H1 (cell line): Measurements from ENCODE around the gene ACER3. TPM values are rescaled to one million over a fixed set of nuclear protein-coding genes. Genes with fewer than 3 reads are reported as not detected.

Source experiments
- CTCF ChIA-PET: fragments of 300-600 bp; sonication (Branson Sonifier 250); formaldehyde crosslinking; loops from one replicate; lab custom pipeline; 2021; ENCODE audit not compliant: partially characterized antibody; lab: Charles Lee
- POLR2A ChIA-PET: fragments of 300-600 bp; sonication (Branson Sonifier 250); formaldehyde crosslinking; loops from one replicate; lab custom pipeline; 2021; ENCODE audit warnings: inconsistent platforms; ENCODE audit not compliant: partially characterized antibody; lab: Charles Lee
- DNase-seq, 2 experiments: peaks; one replicate each; pipeline versions ENCODE4 v3.0.0 to v3.0.0-alpha.2; 2010 to 2022; ENCODE audit warnings: low spot score in 2 of 2, low read depth in 1 of 2, mixed read lengths in 1 of 2
- FAIRE-seq: peaks from 2 replicates; lab custom pipeline; 2011; peaks lifted over from hg19 to GRCh38; lab: Jason Lieb, UNC
- H2AFZ ChIP-seq: 2 replicates; pipeline ENCODE4 v1.8.1; 2012; ENCODE audit warnings: low read length, inconsistent platforms
- H2AK5ac ChIP-seq: 2 replicates; pipeline ENCODE4 v1.6.1; 2013; ENCODE audit warnings: low read depth, low read length
- H2BK120ac ChIP-seq: replicated peaks from 2 replicates; pipeline ENCODE3; 2013; ENCODE audit warnings: low read depth, low read length, inconsistent platforms
- H2BK12ac ChIP-seq: 2 replicates; pipeline ENCODE4 v1.6.1; 2013; ENCODE audit warnings: low read depth, low read length
- H2BK15ac ChIP-seq: 2 replicates; pipeline ENCODE4 v1.6.1; 2013; ENCODE audit warnings: low read length
- H2BK20ac ChIP-seq: 2 replicates; pipeline ENCODE4 v1.6.1; 2013; ENCODE audit warnings: low read length
- H2BK5ac ChIP-seq: 2 replicates; pipeline ENCODE4 v1.6.1; 2013; ENCODE audit warnings: low read depth, low read length
- H3K14ac ChIP-seq: 2 replicates; pipeline ENCODE4 v1.6.1; 2013; ENCODE audit warnings: inconsistent platforms; ENCODE audit not compliant: insufficient read length
- H3K18ac ChIP-seq: 2 replicates; pipeline ENCODE4 v1.6.1; 2013; ENCODE audit warnings: low read length; ENCODE audit errors: extremely low read depth
- H3K23ac ChIP-seq: 2 replicates; pipeline ENCODE4 v1.6.1; 2013; ENCODE audit warnings: inconsistent platforms; ENCODE audit not compliant: insufficient read length
- H3K23me2 ChIP-seq: 2 replicates; pipeline ENCODE4 v1.6.1; 2013; ENCODE audit warnings: low read depth, low read length
- H3K27ac ChIP-seq: 2 replicates; pipeline ENCODE4 v1.6.1; 2011; ENCODE audit warnings: low read depth, low read length, inconsistent platforms
- H3K27me3 ChIP-seq, 4 experiments: replicated peaks in 1 of 4; 1 replicate in 1 of 4; 2 replicates in 3 of 4; pipeline versions ENCODE4 v1.6.1 to v1.8.1; 2011 to 2013; ENCODE audit warnings: low read length in 3 of 4, mild to moderate bottlenecking in 3 of 4, inconsistent platforms in 2 of 4, mixed read lengths in 2 of 4, moderate library complexity in 1 of 4; ENCODE audit not compliant: control insufficient read depth in 3 of 4, insufficient read depth in 3 of 4; ENCODE audit errors: extremely low read depth in 1 of 4
- H3K36me3 ChIP-seq, 4 experiments: 2 replicates each; pipeline versions ENCODE4 v1.6.1 to v1.8.1; 2011 to 2013; ENCODE audit warnings: mild to moderate bottlenecking in 4 of 4, low read length in 3 of 4, moderate library complexity in 2 of 4, control low read depth in 1 of 4, inconsistent platforms in 1 of 4; ENCODE audit not compliant: insufficient read depth in 4 of 4, control insufficient read depth in 2 of 4
- H3K4ac ChIP-seq: replicated peaks from 2 replicates; pipeline ENCODE3; 2013; ENCODE audit warnings: low read length, low read depth, mixed read lengths, inconsistent platforms; ENCODE audit not compliant: insufficient read length
- H3K4me1 ChIP-seq, 4 experiments: replicated peaks in 1 of 4; 1 replicate in 1 of 4; 2 replicates in 3 of 4; pipeline versions ENCODE4 v1.6.1 to v1.8.1; 2011 to 2013; ENCODE audit warnings: low read length in 3 of 4, inconsistent platforms in 2 of 4, mixed read lengths in 1 of 4; ENCODE audit not compliant: insufficient read depth in 4 of 4, control insufficient read depth in 3 of 4
- H3K4me2 ChIP-seq, 2 experiments: 2 replicates each; pipeline versions ENCODE4 v1.6.1 to v1.8.1; 2011 to 2013; ENCODE audit warnings: low read depth in 2 of 2, low read length in 2 of 2, control low read depth in 1 of 2, inconsistent platforms in 1 of 2, mild to moderate bottlenecking in 1 of 2; ENCODE audit not compliant: insufficient read depth in 1 of 2
- H3K4me3 ChIP-seq, 4 experiments: fragments of 200-600, 300-600 bp in 1 of 4; sonication (generic), shearing (Covaris generic), sonication (Bioruptor Twin) in 1 of 4; 2 replicates each; pipeline versions ENCODE4 v1.5.1 to v1.8.1; 2011 to 2016; ENCODE audit warnings: low read length in 4 of 4, low read depth in 3 of 4, control low read depth in 2 of 4, inconsistent platforms in 2 of 4, mild to moderate bottlenecking in 2 of 4, mixed read lengths in 1 of 4, moderate library complexity in 1 of 4; ENCODE audit not compliant: insufficient read depth in 2 of 4; ENCODE audit errors: extremely low read depth in 1 of 4
- H3K56ac ChIP-seq: replicated peaks from 2 replicates; pipeline ENCODE3; 2013; ENCODE audit warnings: low read depth, mild to moderate bottlenecking, mixed read lengths, low read length, inconsistent platforms; ENCODE audit not compliant: insufficient read length
- H3K79me1 ChIP-seq: 2 replicates; pipeline ENCODE4 v1.6.1; 2013; ENCODE audit warnings: low read depth, low read length, control low read depth
- H3K79me2 ChIP-seq, 2 experiments: 2 replicates each; pipeline versions ENCODE4 v1.6.1 to v1.8.1; 2012 to 2013; ENCODE audit warnings: low read length in 2 of 2, mild to moderate bottlenecking in 2 of 2, inconsistent platforms in 1 of 2; ENCODE audit not compliant: insufficient read depth in 2 of 2, control insufficient read depth in 1 of 2
- H3K9ac ChIP-seq, 4 experiments: replicated peaks in 1 of 4; 1 replicate in 1 of 4; 2 replicates in 3 of 4; pipeline versions ENCODE4 v1.6.1 to v1.8.1; 2011 to 2013; ENCODE audit warnings: low read depth in 3 of 4, low read length in 3 of 4, control low read depth in 2 of 4, mild to moderate bottlenecking in 2 of 4, moderate library complexity in 2 of 4, inconsistent platforms in 1 of 4; ENCODE audit errors: extremely low read depth in 1 of 4
- H3K9me3 ChIP-seq, 2 experiments: 2 replicates each; pipeline versions ENCODE4 v1.6.1 to v1.8.1; 2012 to 2013; ENCODE audit warnings: mild to moderate bottlenecking in 2 of 2, moderate library complexity in 2 of 2, control low read depth in 1 of 2, inconsistent platforms in 1 of 2, low read depth in 1 of 2, low read length in 1 of 2, mixed read lengths in 1 of 2; ENCODE audit not compliant: insufficient read depth in 2 of 2
- H4K20me1 ChIP-seq, 2 experiments: replicated peaks in 1 of 2; 2 replicates each; pipeline versions ENCODE3 to v1.8.1; 2011 to 2013; ENCODE audit warnings: inconsistent platforms in 2 of 2, low read length in 2 of 2, mild to moderate bottlenecking in 1 of 2; ENCODE audit not compliant: insufficient read depth in 2 of 2, control insufficient read depth in 1 of 2
- H4K5ac ChIP-seq: 2 replicates; pipeline ENCODE4 v1.6.1; 2013; ENCODE audit warnings: low read length, low read depth, mixed read lengths, inconsistent platforms; ENCODE audit not compliant: insufficient read length
- H4K8ac ChIP-seq: 2 replicates; pipeline ENCODE4 v1.8.0; 2013; ENCODE audit warnings: mild to moderate bottlenecking, moderate library complexity, low read length, inconsistent platforms; ENCODE audit not compliant: insufficient read depth; ENCODE audit errors: extremely low read depth
- H4K91ac ChIP-seq: replicated peaks from 2 replicates; pipeline ENCODE3; 2013; ENCODE audit warnings: low read length, mixed read lengths, inconsistent platforms; ENCODE audit not compliant: insufficient read length
- ATF2 ChIP-seq: IDR thresholded peaks from 2 replicates; pipeline ENCODE4 v1.6.1; 2012; ENCODE audit warnings: low read length, inconsistent platforms
- ATF3 ChIP-seq: IDR thresholded peaks from 2 replicates; pipeline ENCODE4 v1.6.1; 2011; ENCODE audit warnings: low read depth, mild to moderate bottlenecking, low read length; ENCODE audit not compliant: insufficient read depth
- EZH2 ChIP-seq: fragments of 200-600 bp; sonication (generic); IDR thresholded peaks from 2 replicates; pipeline ENCODE4 v1.7.1; 2012; ENCODE audit warnings: low read depth, mild to moderate bottlenecking, moderate library complexity, low read length, inconsistent platforms; ENCODE audit not compliant: severe bottlenecking
- HDAC6 ChIP-seq: IDR thresholded peaks from one replicate; pipeline ENCODE4 v1.7.1; 2012; ENCODE audit warnings: low read depth, mild to moderate bottlenecking, inconsistent platforms, low read length, moderate library complexity
- JUN ChIP-seq: IDR thresholded peaks from 2 replicates; pipeline ENCODE4 v1.6.1; 2011; ENCODE audit warnings: low read depth, mild to moderate bottlenecking, improper control_type of control experiment, low read length
- JUND ChIP-seq: IDR thresholded peaks from 2 replicates; pipeline ENCODE4 v1.6.1; 2011; ENCODE audit warnings: mild to moderate bottlenecking, improper control_type of control experiment, low read length
- RFX5 ChIP-seq: IDR thresholded peaks from 2 replicates; pipeline ENCODE4 v1.6.1; 2011; ENCODE audit warnings: low read depth, low read length, improper control_type of control experiment, borderline replicate concordance
- SP2 ChIP-seq: IDR thresholded peaks from 2 replicates; pipeline ENCODE4 v1.6.1; 2012; ENCODE audit warnings: mild to moderate bottlenecking, low read length, inconsistent platforms
- USF2 ChIP-seq: IDR thresholded peaks from 2 replicates; pipeline ENCODE4 v1.6.1; 2011; ENCODE audit warnings: low read length, improper control_type of control experiment
- WGBS, 2 experiments: shearing (Covaris generic) in 1 of 2; methylation state at CpG; one replicate each; pipeline versions ENCODE4 v1.1.6 to v1.1.7; 2013 to 2015; ENCODE audit warnings: low lambda C conversion rate in 2 of 2, mixed read lengths in 2 of 2, inconsistent platforms in 1 of 2, low coverage in 1 of 2, missing lambda C conversion rate in 1 of 2; ENCODE audit not compliant: insufficient replicate concordance in 2 of 2, insufficient coverage in 1 of 2, insufficient read length in 1 of 2; ENCODE audit errors: extremely low coverage in 1 of 2, missing lambda C conversion rate in 1 of 2; 5-methylcytosine and 5-hydroxymethylcytosine counted together
- polyA plus RNA-seq, 7 experiments: library from polyadenylated mRNA; depleted of rRNA in 3 of 7; stranded (reverse) in 5 of 7; unstranded in 2 of 7; fragments of >200 nt in 5 of 7; fragments of 200-250 nt in 2 of 7; gene quantifications; 1 replicate in 5 of 7; 2 replicates in 1 of 7; 4 replicates in 1 of 7; pipeline versions ENCODE4 v1.2.1 to v1.2.3, GENCODE V29; 2011 to 2013; ENCODE audit warnings: missing spikeins in 2 of 7, mixed read lengths in 2 of 7
- total RNA-seq: library from RNA; stranded (reverse); fragmentation: NEBNext Ultra II Directional; extraction: Animal tissue kit (Norgen Biotek cat#: 25700); gene quantifications from 2 replicates; pipeline ENCODE4 v1.2.1, GENCODE V29; 2021

The ACER3 gene
- total and polyA plus RNA-seq, 2 of the 8 experiments (the other 6 are each of a cell fraction or from before 2014, with no cell fraction given), result 5.7 to 16.2 TPM

- TF ChIP-seq RFX5 (no peak), JUN (no peak), EZH2 (no peak), JUND (no peak), ATF2 (no peak), ATF3 (no peak), HDAC6 (no peak), SP2 (no peak), USF2 (no peak)
- Histone ChIP-seq H3K27me3 (no peaks in the 10 kb centered on the region), H3K14ac (no peak overlapping the region), H2BK20ac (no peak overlapping the region), H3K9ac (no peak overlapping the region), H3K56ac (no peak overlapping the region), H3K4me2 (no peak overlapping the region; a peak in 1 of 4 replicates), H3K79me1 (no peaks in the 10 kb centered on the region; the same call in 1 of the 2 replicates), H2AFZ (no peak overlapping the region), H2BK120ac (no peak overlapping the region), H3K4me3 (no peak overlapping the region), H3K23ac (no peak overlapping the region), H3K23me2 (no peaks in the 10 kb centered on the region), H4K20me1 (peaks cover 0 to 2% of the 10 kb centered on the region in 2 experiments), H2AK5ac (no peak overlapping the region), H3K4me1 (peaks cover 0 to 4% (median 0%) of the 10 kb centered on the region in 4 experiments; a peak in 2 of 7 replicates), H3K27ac (no peak overlapping the region), H3K18ac (no peak overlapping the region; the same call in 1 of the 2 replicates), H4K91ac (no peak overlapping the region), H3K4ac (no peak overlapping the region), H3K79me2 (no peaks in the 10 kb centered on the region), H3K9me3 (no peaks in the 10 kb centered on the region), H2BK12ac (no peak overlapping the region), H2BK5ac (no peak overlapping the region), H4K8ac (no peak overlapping the region), H3K36me3 (no peaks in the 10 kb centered on the region), H2BK15ac (no peak overlapping the region), H4K5ac (no peak overlapping the region)
- ChIA-PET CTCF (interaction anchor here (0.8 to 4.5 kb wide), 6 partner anchors 11 to 340 kb away, joined by 3 to 63 read pairs (median 8); partner anchors contain the start of gene MYO7A), POLR2A (interaction anchor here (1.6 kb wide), 1 partner anchor 10 kb away, joined by 7 read pairs; no protein-coding TSS in a partner anchor)
- FAIRE-seq (no peak), DNase-seq (no peak)
- 88% methylated on average over 4 of the region's 5 CpGs; no CpG with 5 or more reads in 1 of the 2 experiments for WGBS, 2 experiments
Measured at GRCh38 chr11:77074205-77074604, 213.5 kb downstream of the ACER3 start.
